Activated gamma-delta T cell (primary cell): ENCODE measurements around the gene CDK5RAP2.

Experiments
- DNase-seq: peaks from one replicate; lab custom pipeline; 2025; lab: John Stamatoyannopoulos, UW

The CDK5RAP2 gene

DNA sequence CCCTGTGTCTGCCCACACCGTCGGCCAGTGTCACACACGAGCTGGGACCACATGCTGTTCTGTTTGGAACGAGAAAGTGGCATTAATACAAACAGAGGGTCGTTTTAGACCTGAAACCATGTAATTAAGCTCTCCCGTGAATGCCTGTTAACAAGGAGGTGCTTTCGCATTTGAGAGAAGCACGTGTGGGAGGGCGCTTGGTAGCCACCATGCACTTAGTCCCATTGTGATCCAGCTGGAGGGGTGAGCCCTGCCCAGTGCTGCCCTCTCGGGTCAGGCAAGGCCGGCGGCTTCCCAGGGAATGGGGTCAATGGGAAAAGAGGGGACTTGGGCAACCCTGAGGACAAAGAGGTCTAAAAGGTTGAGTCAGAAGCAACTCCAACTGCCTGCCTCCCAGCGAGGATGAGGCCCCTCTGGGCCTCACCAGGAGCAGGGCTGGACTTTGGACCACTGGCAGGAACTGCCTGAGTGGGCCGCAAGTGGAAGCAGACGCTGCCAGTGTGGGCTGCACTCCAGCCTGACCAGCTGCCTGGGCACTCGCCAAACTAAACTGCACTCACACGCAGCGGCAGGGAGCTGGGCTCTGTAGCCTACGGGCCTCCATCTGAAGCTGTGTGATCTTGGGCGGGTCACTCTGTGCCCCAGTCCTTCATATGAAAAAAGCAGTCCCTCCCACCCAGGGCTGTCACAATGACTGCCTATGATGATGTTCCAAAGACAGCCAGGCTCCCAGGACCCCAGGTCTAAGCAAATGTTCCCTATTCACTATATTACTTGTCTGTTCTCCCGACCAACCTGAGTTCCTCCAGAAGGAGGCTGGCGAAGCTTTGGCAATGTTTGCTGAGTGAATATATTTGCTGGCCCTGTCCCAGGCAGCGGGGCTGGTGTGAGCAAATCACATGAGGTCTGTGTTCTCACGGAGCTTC, 195.7 kb downstream of the CDK5RAP2 start:
- DNase-seq = no peak

DNA sequence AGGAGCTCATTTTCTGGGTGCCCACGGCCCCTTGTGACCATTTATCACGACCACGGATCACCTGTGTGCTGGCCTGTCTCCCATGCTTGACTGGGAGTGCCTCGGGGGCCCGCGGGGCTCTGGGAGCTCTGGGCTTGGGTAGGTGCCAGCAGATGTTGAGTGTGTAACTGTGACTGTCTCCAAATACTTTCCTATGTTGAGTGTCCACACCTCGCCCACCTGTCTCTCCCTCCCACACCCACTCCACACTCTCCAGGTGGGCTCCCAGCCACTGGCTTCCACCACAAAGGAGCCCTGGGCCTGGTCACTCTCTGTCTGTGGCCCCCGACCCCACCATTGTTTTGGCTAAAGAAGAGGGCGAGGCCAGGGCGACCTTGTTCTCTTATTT, 196.4 kb downstream of the CDK5RAP2 start:
- DNase-seq = no peak

DNA sequence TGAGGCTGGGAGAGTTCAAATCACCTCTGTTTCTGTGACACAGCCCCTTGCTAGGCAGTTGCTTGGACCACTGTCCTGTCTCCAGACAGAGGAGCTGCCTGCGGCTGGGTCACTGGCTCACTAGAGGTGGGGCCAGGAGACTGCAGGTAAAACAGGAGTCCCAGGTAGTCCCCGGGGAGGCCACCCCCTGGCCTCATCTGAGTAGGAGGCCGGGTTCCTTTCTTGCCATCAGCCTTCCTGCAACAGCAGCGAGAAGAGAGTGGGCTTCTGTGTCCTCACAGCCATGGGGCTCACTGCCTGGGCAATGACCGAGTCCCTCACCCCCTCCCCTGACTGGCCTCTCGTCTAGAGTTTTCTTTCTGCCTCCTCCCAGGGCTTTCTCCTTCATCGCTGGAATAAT, 197.5 kb downstream of the CDK5RAP2 start:
- DNase-seq = no peak

DNA sequence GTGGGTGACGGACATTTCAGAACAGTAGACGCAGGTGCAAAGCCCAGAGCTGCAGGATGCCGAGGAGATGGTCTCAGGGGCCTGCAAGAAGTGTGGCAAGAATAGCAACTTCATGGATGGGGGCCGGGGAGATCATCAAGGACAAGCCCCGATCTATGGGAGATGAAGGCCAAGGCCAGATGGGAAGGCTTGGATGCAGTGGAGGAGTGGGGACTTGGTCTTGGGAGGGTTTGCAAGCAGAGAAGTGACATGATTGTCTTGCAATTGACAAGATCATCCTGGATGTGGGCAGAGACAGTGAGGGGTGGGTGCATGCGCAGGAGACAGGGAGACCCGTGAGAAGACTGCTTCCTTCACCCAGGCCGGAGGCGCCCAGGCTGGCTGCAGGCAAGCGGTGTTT, 198.1 kb downstream of the CDK5RAP2 start:
- DNase-seq = no peak

DNA sequence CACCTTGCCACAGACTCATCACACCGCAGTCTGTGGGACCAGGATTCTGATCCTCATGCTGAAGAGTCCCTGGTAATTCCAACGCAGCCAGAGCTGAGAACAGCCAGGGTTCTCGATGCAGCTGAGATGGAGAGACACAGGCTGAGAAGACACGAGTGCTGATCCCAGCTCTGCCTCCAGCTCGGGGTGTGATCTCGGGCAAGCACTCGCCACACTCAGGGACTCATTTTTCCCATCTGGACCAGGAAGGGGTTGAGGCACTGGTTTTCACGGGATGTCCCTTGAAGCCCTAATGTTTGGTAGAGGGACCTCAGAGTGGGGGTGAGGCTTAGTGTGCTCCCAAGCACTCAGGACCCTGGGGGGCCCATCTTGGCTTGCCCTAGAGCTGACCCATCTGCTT, 200.4 kb downstream of the CDK5RAP2 start:
- no peak for DNase-seq

DNA sequence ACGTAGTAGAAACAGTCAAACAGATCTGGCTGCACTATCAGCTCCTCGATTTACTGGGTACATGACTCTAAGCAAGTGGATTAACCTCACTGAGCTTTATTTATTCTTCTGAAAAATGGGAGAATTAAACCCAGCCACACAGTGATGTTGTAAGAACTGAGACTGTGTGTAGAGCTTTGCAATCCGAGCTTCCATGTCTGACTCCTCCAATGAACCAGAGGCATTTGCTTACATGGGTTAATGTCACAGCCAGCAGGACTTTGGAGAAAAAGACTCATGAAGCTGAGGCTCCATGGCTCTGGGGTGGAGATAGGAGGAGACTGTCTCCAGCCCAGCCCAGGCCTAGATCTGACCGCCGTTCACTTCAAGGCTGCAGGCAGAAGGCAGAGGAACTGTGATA, 201.3 kb downstream of the CDK5RAP2 start:
- DNase-seq = no peak

DNA sequence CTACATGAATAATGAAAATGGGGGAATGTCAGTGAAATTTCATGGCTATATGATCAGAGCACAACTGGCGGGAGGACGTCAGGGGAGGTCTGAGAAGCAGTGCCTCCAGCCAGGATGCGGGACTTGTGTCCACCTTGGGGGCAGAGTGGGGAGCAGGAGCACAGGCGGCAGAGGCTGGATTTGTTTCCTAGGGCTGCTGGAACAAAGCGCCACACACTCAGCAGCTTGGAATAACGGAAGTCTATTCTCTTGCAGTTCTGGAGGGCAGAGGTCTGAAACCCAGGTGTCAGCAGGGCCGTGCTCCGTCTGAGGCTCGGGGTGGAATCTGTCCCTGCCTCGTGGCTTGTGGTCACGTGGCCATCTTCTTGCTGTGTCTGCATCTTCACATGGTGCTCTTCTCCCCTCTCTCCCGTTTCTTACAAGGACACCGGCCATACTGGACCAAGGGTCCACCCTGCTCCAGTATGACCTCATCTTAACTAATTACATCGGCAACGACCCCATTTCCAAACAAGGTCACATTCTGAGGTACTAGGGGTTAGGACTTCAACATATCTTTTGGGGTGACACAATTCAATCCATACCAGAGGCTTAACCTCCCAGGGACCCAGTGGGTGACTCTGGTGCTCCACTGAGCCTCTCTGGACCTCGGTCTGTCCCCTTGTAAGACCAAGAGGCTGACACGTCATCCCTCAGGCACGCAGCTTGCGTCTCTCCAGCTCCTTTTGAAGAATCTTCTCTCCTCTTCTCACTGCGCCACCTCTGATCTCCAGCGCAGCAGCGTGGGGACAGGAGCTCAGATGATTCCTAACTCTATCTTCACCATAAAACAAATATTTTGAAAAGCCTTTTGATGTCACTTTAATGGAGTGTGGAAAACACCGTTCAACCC, 202.5 kb downstream of the CDK5RAP2 start:
- DNase-seq = no peak

DNA sequence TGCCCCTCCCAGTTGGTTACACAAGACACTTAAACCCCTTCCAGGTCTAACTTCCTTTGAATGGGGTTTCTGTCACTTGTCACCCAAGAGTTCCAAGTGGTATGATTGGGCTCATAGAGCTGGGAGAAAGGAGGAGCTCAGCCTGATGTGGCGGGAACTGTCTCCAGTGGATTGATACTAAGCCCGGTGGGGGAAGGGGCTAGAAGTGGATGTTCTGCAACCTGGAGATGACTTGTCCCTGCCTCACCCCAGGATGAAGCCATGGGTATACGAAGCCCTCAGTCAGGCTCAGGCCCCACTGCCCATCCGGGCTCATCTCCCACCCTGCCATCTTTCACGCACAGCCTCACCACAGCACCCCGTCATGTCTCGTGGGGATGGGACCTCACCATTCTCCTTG, 203.9 kb downstream of the CDK5RAP2 start:
- DNase-seq = no peak

DNA sequence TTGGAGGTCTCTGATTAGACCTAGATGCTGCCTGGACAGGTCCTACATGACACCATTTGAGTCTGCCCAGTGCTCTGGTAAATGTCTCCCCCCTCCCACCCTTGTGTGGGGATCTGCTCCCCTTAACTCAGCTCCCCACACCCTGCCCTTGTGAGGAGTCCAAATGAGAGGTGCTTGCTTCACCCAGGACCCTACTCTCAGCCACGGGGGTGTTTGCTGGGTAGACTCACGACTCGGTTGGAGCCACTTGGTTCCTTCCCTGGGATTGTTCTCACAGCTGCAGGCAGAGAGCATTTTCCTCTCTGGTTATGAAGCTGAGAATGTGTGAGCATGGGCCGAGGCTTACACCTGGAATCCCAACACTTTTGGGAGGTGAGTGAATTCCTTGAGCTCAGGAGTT, 204.7 kb downstream of the CDK5RAP2 start:
- no peak for DNase-seq

DNA sequence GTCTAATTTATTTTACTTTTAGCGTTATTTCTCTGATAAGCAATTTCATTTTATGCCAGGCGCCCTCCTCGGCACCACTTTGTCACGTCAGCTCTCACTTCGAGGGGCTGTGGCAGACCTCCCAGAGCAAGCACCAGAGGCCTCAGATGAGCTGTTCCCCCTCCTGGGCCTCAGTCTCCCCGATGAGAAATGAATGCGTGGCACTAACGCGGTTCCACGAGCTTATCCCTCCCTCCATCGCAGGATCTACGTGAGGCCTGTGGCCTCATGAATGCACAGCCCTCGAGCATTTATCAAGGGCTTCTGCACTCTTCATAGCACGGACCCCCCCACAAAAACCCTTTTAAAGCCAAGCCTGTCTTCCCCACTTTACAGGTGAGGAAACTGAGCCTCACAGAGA, 205.2 kb downstream of the CDK5RAP2 start:
- DNase-seq = no peak

DNA sequence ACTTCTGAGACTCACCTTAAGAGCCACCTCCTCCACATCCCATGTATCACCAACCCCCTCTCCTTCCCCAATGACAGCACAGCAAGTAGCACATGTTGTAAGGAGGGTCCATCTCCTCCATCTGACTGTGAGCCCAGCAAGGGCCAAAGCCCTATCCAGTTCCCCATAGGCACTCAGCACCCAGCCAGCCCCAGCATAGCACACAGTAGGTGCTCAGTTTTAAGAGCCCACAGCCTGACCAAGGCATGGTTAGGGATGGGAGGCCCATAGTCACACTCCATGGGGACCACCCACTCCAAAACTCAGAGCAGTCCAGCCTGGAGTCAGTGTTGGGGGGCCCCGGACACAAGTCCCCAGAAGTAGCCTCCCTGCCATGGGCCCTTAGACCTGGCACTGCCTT, 205.7 kb downstream of the CDK5RAP2 start:
- no peak for DNase-seq

DNA sequence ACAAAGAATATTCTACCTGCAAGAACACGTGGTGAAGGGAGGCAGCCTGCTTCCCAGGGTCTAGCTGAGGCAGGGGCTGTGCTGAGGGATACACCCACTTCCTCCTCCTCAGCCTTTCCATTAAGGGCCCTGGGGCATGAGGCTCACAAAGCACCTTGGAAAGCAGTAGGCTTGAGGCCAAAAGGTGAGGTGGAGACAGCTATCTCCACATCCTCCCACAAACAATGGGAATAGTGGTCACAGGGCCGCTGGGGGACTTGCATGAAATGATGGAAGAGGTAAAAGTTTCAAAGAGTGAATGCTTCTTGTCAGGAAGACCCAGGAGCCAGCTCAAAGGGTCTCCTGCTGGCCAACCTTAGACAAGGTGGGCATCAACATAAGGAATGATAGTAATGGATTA, 207.9 kb downstream of the CDK5RAP2 start:
- no peak for DNase-seq

DNA sequence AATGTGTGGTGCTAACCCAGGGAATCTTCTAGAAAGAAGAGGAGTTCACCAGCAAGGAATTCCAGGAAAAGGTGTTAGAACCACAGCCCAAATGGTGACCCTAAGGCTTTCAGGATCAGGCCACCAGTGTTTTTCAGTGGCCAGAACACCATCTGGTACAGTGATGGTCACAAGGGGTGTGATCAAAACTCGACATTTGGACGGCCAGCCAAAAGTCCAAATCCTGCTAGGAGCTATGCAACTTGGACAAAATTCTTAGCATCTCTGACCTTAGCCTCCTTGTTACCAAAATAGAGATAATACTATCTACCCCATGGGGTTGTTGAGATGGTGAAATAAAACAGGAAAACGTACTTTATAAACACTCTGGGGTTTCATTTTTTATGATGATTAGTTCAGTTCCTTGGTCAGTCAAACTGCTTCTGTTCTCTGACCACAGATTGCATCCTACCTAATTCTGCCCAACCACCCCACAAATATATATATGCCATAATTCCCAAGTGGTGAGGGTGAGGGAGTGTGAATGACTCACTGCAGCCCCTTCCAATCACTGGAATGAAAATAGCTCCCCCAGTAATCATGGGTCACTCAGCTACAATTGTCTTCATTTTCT, 210.3 kb downstream of the CDK5RAP2 start:
- DNase-seq = no peak

DNA sequence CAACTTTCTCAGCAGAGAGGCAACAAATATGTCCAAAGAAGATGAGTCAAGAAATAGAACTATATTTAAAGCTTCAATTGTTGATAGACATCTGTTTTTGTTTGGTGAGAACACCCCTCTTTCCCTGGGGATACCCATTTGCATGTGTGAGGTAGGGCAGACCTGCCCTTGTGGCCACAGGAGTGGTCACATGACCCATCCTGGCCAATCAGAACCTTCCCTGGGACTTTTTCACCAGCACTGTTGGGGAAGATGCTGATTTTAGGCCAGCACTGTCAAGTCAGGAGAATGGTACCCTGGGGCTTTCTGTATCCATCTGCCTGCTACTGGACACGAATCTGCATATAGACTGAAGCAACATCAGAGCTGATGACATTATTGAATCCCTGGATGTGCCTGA, 211.2 kb downstream of the CDK5RAP2 start:
- DNase-seq = no peak

DNA sequence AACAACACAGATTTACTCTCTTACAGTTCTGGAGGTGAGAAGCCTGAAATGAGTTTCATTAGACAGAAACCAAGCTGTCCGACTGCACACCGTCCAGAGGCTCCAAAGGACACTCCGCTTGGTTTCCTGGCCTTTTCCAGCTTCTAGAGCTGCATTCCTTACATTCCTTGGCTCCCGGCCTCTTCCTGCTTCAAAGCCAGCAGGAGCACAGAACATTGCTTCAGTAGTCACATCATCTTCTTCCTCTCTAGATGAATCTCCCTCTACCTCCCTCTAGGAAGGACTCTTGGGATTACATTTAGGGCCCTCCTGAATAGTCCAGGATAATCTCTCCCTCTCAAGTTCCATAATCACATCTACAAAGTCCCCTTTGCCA, 213.3 kb downstream of the CDK5RAP2 start:
- no peak for DNase-seq

DNA sequence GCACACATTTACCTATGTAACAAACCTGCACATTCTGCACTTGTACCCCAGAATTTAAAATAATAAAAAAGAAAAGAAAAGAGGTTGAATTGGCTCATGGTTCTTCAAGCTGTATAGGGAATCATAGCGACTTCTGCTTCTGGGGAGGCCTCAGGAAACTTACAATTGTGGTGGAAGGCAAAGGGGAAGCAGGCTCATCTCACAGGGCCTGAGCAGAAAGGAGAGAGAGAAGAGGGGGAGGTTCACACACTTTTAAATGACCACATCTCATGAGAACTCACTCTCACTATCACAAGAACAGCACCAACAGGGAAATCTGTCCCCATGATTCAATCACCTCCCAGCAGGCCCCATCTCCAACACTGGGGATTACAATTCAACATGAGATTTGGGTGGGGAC, 214.6 kb downstream of the CDK5RAP2 start:
- DNase-seq = no peak

DNA sequence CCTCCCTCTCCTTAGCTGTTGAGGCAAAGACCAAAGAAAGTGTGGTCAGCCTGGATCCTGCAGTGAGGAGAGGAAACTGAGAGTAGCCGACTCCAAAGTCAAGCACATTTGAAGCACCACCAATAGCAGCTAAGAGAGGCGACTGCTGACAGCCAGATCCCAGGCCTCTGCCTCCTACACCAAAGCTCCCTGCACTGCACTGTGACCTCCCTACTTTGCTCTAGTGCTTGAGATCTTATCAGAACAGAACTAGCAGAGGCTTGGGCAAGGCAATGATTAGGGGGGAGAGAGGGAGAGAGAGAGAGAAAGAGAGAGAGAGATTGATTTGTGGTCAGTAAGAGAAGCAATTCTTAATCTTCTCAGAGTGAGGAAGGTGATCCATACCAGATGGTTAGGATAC, 216.3 kb downstream of the CDK5RAP2 start:
- DNase-seq = no peak

DNA sequence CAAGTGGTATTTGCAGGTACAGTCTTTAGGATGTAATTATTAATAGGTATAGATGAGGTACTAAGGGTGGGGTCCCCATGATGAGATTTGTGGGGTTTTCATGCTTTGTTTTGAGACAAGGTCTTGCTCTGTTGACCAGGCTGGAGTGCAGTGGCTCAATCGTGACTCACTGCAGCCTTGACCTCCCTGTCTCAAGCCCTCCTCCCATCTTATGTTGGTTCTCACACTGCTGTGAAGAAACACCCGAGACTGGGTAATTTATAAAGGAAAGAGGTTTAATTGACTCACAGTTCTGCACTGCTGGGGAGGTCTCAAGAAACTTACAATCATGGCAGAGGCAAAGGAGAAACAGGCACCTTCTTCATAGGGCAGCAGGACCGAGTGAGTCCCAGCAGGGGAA, 217.5 kb downstream of the CDK5RAP2 start:
- no peak for DNase-seq

DNA sequence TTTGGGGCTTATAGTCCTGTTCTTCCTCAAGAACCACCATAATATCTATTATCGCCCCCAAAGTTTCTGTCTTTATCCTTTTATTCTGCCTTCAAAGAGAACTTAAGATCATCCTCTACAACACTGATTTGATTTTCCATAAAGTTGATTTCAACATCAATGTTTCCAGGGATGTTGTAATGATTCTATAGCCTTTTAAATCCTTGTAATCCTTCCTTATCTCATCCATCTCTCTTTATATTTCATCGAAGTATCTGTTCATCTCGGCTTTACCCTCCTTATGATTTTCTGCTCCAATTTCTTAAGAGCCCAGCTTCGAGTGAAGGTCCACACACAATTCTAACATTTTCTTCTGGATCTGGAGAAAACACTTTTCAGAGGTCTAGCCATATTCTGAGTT, 218.4 kb downstream of the CDK5RAP2 start:
- DNase-seq = no peak

DNA sequence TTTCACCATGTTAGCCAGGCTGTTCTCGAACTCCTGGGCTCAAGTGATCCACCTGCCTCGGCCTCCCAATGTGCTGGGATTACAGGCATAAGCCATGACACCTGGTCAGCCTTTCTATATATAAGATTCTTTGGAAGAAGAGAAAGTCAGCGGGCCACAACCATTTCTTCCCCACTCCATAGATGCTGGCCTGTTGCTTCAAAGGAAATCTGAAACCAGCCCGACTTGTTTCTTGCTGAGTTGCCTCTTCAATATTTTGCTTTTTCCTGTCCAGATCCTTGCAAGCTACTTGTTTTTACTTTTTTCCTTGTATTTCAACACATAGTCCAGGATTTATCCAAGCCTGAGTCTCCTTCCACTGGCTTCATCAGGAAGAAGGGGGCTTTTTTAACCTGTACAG, 219.5 kb downstream of the CDK5RAP2 start:
- DNase-seq = no peak

DNA sequence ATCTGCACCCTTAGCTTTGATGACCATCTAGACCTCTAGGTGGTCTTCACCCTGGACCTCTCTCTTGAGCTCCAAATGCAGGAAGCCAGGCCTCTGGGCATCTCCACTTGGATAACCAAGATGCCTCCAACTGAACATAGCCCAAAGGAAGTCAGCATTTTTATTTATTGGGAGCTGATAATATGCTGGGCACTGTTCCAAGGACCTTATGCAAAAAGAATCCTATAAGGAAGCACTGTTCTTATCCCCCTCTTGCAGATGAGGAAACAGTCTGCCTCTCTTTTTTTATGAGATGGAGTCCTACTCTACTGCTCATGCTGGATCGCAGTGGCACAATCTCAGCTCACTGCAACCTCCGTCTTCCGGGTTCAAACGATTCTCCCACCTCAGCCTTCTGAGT, 219.9 kb downstream of the CDK5RAP2 start:
- DNase-seq = no peak

DNA sequence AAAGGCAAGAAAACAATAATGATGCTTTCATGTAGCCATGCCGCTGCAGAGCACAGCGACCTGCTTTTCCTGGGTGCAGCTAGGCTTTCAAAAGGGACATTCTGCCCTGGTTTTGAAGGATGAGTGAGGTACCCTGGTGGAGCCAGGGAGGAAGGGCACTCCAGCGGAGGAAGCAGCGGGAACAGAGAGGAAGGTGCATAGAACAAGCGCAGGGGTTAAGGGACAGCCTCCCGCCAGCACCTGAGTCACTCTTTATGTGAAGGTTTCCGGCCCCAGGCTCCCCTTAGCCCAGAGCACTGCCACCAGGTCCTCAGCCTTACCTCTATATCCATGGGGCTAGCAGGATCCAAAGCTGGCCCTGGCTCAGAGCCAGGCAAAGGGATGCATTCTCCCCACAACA, 221.1 kb downstream of the CDK5RAP2 start:
- DNase-seq = no peak

DNA sequence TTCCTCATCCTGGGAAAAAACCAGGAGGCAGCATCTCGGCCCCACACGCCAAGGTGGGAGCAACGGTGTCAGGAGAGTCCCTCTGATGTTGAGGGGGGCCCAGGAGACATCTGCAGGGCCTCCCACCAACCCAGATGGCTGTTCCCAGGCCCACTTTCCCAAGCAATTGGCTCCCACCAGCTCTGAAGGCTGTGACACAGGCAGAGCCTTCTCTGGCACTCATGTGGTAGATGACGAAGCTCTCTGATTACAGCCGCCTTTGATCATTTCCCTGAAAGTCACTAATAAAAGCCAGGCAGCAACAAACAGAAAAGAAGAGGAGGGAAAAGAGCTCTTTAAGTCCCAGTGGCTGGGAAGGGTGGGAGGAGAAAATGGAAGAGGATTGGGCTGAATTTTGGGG, 226.5 kb downstream of the CDK5RAP2 start:
- no peak for DNase-seq
